Measurements from ENCODE around the gene FHOD3. TPM values are rescaled to one million over a fixed set of nuclear protein-coding genes. Genes with fewer than 3 reads are reported as not detected.
A peak's percentile ranks its signal among the peaks of the same experiment; 100 is the strongest.

Gene FHOD3
- total and polyA plus RNA-seq, 2 of the 4 experiments (the other 2 are of a cell fraction) = 14.6 to 16.0 TPM

DNA sequence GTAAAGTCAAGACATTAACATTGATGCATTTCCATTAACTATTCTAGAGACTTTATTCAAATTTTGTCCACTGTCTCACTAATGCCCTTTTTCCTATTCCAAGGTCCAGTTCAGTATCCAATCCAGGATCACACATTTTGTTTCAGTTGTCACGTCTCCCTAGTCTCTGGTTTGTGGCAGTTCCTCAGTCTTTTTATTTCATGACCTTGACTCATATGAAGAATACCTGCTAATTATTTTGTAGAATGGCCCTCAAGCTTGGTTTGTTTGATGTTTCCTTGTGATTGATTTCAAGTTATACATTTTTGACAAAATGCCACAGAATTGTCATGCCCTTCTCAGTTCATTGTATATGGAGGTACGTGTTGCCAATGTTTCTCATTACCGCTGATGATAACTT is 145.2 kb downstream of the FHOD3 start:
- Histone ChIP-seq H4K20me1 (ENCODE audit: insufficient read depth, low read length) (peaks cover 2% of the 10 kb centered on the region; the same call in 1 of the 2 replicates), H3K23ac (ENCODE audit: low read depth, low read length) (no peak overlapping the region), H3K9me1 (ENCODE audit: insufficient read depth, low read length) (peaks cover 8% of the 10 kb centered on the region; the same call in 1 of the 2 replicates), H3K18ac (ENCODE audit: low read depth, low read length) (peak overlapping the region; percentile 58; the same call in 1 of the 2 replicates), H3K4me2 (ENCODE audit: low read depth, low read length) (no peak overlapping the region), H2BK120ac (ENCODE audit: low read depth, low read length) (no peak overlapping the region), H4K91ac (ENCODE audit: insufficient read depth, low read depth, low read length) (no peak overlapping the region), H2AFZ (replicated peaks; ENCODE audit: low read length, poor library complexity) (no peak overlapping the region), H2BK20ac (ENCODE audit: low read depth, low read length) (no peak overlapping the region), H4K8ac (ENCODE audit: low read depth in 2 of 2, low read length in 2 of 2) (no peak overlapping the region), H2AK9ac (replicated peaks; ENCODE audit: low read depth, low read length, poor library complexity) (no peak overlapping the region), H3K4me1 (ENCODE audit: control insufficient read depth, insufficient read depth, low read length) (peaks cover 19% of the 10 kb centered on the region), H3K9ac (ENCODE audit: low read depth, low read length) (no peak overlapping the region), H3K27ac (ENCODE audit: insufficient read depth, low read length) (no peak overlapping the region), H3K27me3 (ENCODE audit: control insufficient read depth, insufficient read depth, low read length) (no peaks in the 10 kb centered on the region), H3K4ac (ENCODE audit: low read depth, low read length) (no peak overlapping the region; the same call in 1 of the 2 replicates), H3K9me3 (ENCODE audit: control insufficient read depth, insufficient read depth, low read length) (no peaks in the 10 kb centered on the region), H2BK15ac (ENCODE audit: low read depth, low read length) (no peak overlapping the region), H3K14ac (replicated peaks; ENCODE audit: low read depth, low read length) (0 out of 2 replicates have a peak overlapping the region, but pooled peaks have one; percentile 38), H3K4me3 (ENCODE audit: insufficient read depth, low read depth, low read length) (no peak overlapping the region), H2BK5ac (ENCODE audit: low read depth, low read length, poor library complexity, severe bottlenecking) (no peak overlapping the region), H3K36me3 (ENCODE audit: control insufficient read depth, insufficient read depth, low read length) (no peaks in the 10 kb centered on the region), H3K56ac (ENCODE audit: extremely low read depth, insufficient read depth, low read length) (no peak overlapping the region), H3K79me1 (ENCODE audit: low read depth in 1 of 2, low read length in 2 of 2) (peaks cover 5 to 10% of the 10 kb centered on the region in 2 experiments), H2AK5ac (ENCODE audit: low read depth, low read length) (no peak overlapping the region), H4K5ac (ENCODE audit: low read depth, low read length) (peak overlapping the region; percentile 57; the same call in 1 of the 2 replicates)
- in situ Hi-C loops (cut with MboI; ENCODE audit: low sequenced_read_pairs) = no loop called here
- no peak for TF ChIP-seq BHLHE40 (IDR thresholded peaks at IDR 0.05; ENCODE audit: low read depth, low read length)
- TF ChIP-seq CEBPB (IDR thresholded peaks at IDR 0.05; ENCODE audit: low read depth, low read length) = no peak
- WGBS, 2 experiments (ENCODE audit: extremely low coverage in 2 of 2, insufficient read length in 1 of 2) = no CpG with 5 or more reads among the region's 3 CpGs
- DNase-seq = no peak
- ChIA-PET POLR2A (ENCODE audit: unreplicated experiment) (no interaction called here), CTCF (interaction anchor here (0.7 kb wide), 1 partner anchor 62 kb away, joined by 3 read pairs; no protein-coding TSS in a partner anchor)
- intact Hi-C loops (cut with micrococcal nuclease) = no loop called here
- ATAC-seq (ENCODE audit: low read depth) = no peak
- dilution Hi-C loops (cut with HindIII; ENCODE audit: low sequenced_read_pairs, unreplicated experiment) = no loop called here
- no TSS peak for BruUV-seq (replicated peaks)

Data from IMR-90 (cell line).